Lower leg skin (tissue), 4 donors: ENCODE data around the gene ABTB2. TPM values are rescaled to one million over a fixed set of nuclear protein-coding genes. Genes with fewer than 3 reads are reported as not detected.

Experiments
- DNase-seq, 2 donors: peaks; one replicate each; pipeline ENCODE4 v3.0.0-alpha.2; 2019; ENCODE audit warnings: low spot score in 2 of 2
- H3K4me3 ChIP-seq: fragments of 200-600 bp; sonication (generic); 2 replicates; pipeline ENCODE4 v1.5.1; 2017; ENCODE audit warnings: mild to moderate bottlenecking, low read depth; ENCODE audit not compliant: poor library complexity, severe bottlenecking
- CTCF ChIP-seq, 3 donors: fragments of 450-650 bp; IDR thresholded peaks; one replicate each; pipeline ENCODE4 v1.5.1; 2016; ENCODE audit warnings: antibody characterized with exemption in 3 of 3, mild to moderate bottlenecking in 3 of 3, moderate library complexity in 2 of 3
- POLR2A ChIP-seq, 2 donors: fragments of 450-650 bp; IDR thresholded peaks; one replicate each; pipeline ENCODE4 v1.6.1; 2016 to 2017; ENCODE audit warnings: antibody characterized with exemption in 2 of 2, mild to moderate bottlenecking in 1 of 2, moderate library complexity in 1 of 2
- WGBS, 2 donors: methylation state at CpG; one replicate each; pipeline ENCODE4 v1.1.5; 2018; 5-methylcytosine and 5-hydroxymethylcytosine counted together
- intact Hi-C: fragments of 100-400 bp; cut with DNase I; formaldehyde crosslinking; loops from one replicate; pipeline ENCODE4 v1.15.0; 2023; ENCODE audit warnings: low total_unique reads
- total RNA-seq, 4 donors: library from RNA; depleted of rRNA; stranded (reverse); fragments of >200 nt; gene quantifications; one replicate each; pipeline ENCODE4 v1.1.0, GENCODE V29; 2016

Gene ABTB2
- total RNA-seq, 4 donors from 2014 or later = 6.1 to 24.2 (median 11.1) TPM

GRCh38 chr11:34349882-34350281, 7.9 kb downstream of the ABTB2 start:
- 66 to 79% methylated on average over 6 of the region's 6 CpGs for WGBS, 2 donors
- no peak for DNase-seq
- H3K4me3 ChIP-seq = no peak overlapping the region
- TF ChIP-seq POLR2A (IDR thresholded peaks at IDR 0.05) (no peak), CTCF (IDR thresholded peaks at IDR 0.05) (no peak)
- intact Hi-C loops = no loop called here

GRCh38 chr11:34348919-34349318, 8.9 kb downstream of the ABTB2 start:
- WGBS, 2 donors = 74 to 91% methylated on average over 2 of the region's 2 CpGs
- no peak overlapping the region for H3K4me3 ChIP-seq
- no peak for DNase-seq
- intact Hi-C loops = no loop called here
- no peak for TF ChIP-seq POLR2A (IDR thresholded peaks at IDR 0.05)
- no peak for TF ChIP-seq CTCF (IDR thresholded peaks at IDR 0.05)

- no peak overlapping the region for H3K4me3 ChIP-seq
- DNase-seq = no peak
- no peak for TF ChIP-seq CTCF (IDR thresholded peaks at IDR 0.05)
- TF ChIP-seq POLR2A (IDR thresholded peaks at IDR 0.05) = no peak
- WGBS, 2 donors = 52 to 78% methylated on average over 2 of the region's 2 CpGs
- intact Hi-C loops = no loop called here
Observed at GRCh38 chr11:34348096-34348495, 9.7 kb downstream of the ABTB2 start.

GRCh38 chr11:34346551-34346950, 11.3 kb downstream of the ABTB2 start:
- no peak overlapping the region for H3K4me3 ChIP-seq
- intact Hi-C loops = no loop called here
- no peak for TF ChIP-seq POLR2A (IDR thresholded peaks at IDR 0.05)
- TF ChIP-seq CTCF (IDR thresholded peaks at IDR 0.05) = no peak
- WGBS, 2 donors = 36 to 43% methylated on average over 6 of the region's 6 CpGs
- peak in 1 of 2 donors; percentile 39 for DNase-seq

- no peak overlapping the region for H3K4me3 ChIP-seq
- intact Hi-C loops = no loop called here
- DNase-seq = no peak
- WGBS, 2 donors = 39 to 52% methylated on average over 8 of the region's 8 CpGs
- TF ChIP-seq POLR2A (IDR thresholded peaks at IDR 0.05) = no peak
- no peak for TF ChIP-seq CTCF (IDR thresholded peaks at IDR 0.05)
Observed at GRCh38 chr11:34345991-34346480, 11.8 kb downstream of the ABTB2 start.

GRCh38 chr11:34345540-34345876, 12.3 kb downstream of the ABTB2 start:
- intact Hi-C loops = no loop called here
- TF ChIP-seq CTCF (IDR thresholded peaks at IDR 0.05) (no peak), POLR2A (IDR thresholded peaks at IDR 0.05) (no peak)
- no peak for DNase-seq
- no peak overlapping the region for H3K4me3 ChIP-seq
- WGBS, 2 donors = 87 to 88% methylated on average over 3 of the region's 3 CpGs
